Dedifferentiated amniotic fluid mesenchymal stem cell (primary cell): ENCODE results near the gene YPEL1.
"Not testable (repeated sequence)": the region's sequence is repeated elsewhere in the genome, so short reads cannot be mapped to it uniquely, and the experiment has no call there.

Source experiments
- DNase-seq: peaks from one replicate; pipeline ENCODE4 v3.0.0-alpha.2; 2016; ENCODE audit errors: extremely low spot score

Gene YPEL1

DNA sequence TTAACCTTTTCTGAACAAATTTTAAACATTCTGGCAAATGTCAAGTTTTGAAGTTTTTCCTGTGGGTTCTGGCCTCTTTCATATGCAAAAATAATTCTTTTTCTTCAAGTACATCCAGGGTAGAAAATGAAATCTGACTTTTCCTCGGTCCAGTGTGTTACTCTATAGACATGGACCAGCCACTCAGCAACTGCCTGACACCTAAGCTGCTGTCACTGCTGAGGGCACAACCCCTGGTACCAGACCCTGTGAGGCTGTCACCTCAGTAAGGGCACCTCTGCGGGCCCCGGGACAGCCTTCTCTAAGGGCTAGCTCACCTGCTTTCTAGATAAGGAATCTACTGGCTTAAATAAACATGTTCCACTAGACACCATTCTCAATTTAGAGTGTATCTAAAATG, 36.0 kb downstream of the YPEL1 start:
- DNase-seq: no peak

DNA sequence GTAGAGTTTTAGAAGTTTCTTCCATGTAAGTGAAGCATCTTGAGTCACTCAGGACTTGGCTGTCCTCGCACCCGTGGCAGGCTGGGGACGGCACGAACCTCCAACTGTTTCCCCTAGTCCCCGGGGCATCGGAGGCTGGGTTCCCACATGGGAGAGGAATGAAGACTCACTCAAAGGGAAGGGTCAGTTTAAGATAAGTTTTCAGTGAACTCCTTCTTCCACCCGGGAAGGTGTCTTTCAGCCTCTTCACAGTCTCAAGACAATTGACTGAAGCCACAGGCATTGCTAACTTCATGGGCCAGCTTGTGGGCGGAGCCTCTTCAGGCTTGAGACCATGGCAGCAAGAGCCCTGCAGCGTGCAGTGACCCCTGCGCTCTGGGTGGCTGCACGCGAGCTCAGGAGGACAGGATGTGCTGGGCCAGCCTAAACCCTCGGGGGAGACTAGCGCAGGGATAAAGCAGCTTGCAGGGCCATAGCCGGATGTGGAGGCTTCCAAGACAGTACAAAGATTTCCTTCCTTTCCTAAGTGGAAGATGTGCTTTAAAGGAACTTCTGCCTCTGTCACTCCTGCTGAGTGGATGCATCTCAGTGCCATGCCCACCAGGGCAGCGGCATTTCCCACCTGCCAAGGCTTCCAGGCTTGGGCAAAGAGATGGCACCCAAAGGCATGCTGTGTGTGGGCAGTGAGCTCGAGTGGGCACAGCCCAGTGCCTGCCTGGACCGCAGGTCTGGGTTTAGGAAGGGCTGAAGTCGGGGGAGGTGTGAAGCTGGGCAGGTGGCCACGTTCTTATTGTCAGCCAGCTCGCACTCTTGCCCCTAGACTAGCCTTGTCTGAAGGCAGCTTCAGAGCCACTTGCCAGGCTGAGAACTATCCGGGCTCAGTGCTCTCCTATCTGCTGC, 36.9 kb downstream of the YPEL1 start:
- peak; percentile 43 for DNase-seq

DNA sequence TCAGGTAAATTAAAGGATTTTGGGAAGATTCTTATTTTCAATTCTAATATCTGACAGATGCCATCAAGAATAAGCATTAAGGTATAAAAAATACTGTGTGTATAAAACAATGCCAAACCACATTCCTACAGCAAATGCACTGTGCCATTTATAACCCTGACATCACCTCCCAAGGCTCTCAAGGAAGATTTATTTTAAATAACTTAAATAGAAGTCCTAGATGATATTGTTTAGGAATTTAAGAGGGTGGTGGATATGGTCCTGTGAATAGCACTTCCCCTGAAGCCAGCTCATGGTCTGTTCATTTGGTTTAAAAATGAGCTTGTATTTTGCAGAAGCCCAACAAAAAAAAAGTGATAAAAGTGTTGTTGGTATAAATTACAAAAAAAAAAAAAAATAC, 37.7 kb downstream of the YPEL1 start:
- DNase-seq: peak; percentile 82

DNA sequence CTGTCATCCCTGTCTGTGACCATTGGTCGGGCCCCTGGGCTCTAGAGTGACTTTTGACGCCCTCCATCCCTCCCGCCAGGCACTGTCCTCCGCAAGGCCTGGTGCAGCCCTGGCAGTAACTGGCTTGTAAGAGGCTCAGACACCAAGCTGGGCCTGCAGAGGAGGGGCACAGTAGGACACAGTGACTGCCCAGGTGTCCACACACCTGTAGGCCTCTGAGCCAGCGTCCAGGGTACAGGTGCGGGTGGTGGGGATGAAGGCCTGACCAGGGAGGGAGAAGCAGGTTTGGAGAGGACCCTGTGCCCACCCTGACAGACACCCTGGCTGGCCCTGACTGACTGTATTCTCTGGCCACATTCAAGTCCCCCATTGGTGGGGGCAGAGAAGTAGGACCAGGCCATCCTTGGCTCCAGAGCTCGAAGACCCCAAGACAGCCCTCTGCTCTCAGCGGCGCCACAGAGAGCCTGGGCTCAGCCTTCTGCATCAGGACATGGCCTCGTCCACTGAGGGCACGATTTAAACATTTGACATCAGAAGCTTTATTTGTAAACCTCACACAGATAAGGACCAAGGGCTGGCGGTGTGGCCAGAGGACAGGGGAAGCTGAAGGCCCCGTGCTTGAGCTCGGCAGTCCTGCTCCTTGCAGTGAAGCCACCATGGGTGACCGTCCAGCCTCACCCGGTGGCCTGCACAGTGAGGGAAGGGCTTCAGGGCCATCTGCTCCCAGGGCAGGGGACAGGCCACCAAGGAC, 38.4 kb downstream of the YPEL1 start:
- DNase-seq: no peak

DNA sequence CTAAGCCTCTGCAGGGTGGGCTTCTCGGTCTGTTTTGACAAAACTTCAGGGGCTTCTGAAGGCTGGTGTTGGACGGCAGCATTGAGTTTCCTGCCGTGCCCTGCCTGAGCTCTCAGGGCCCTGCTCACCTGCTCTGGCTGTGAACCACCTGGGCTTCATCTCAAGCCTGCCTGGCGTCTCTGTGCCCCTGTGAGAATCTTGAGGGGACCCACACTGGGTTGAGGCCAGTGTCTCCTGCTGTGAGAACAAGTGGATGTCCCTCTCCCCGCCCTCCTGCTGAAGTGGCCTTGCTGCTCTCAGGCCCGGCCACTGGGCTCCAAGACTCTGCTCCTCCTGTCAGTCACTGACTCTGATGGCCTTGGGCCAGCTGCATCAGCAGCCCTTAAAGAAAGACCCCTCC, 39.5 kb downstream of the YPEL1 start:
- no peak for DNase-seq

DNA sequence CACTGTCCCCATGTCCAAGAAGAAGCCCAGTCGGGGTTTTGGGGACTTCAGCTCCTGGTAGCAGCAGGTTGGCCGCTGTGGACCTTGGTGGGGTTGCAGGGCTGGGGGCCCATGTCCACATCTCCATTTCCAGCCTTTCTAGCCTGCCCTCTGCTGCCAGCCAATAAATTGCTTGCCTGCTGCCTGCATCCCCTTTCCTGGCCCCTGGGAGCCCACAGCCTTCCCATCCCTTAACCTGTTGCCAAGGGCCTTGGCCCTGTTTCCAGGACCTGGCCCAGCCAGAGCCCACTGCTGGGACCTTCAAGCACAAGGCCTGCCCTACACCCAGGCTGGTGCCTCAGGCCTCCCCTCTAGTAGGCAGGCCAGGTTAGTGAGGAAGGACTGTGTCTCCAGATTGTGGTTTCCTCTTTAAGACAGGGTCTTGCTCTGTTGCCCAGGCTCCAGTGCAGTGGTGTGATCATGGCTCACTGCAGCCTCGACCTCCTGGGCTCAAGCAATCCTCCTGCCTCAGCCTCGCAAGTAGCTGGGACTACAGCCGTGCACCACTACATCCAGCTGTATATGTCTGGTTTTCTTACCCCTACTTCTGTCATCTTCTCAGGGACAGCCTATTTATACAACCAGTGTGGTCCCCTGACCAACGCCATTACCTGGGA, 40.0 kb downstream of the YPEL1 start:
- DNase-seq: no peak

DNA sequence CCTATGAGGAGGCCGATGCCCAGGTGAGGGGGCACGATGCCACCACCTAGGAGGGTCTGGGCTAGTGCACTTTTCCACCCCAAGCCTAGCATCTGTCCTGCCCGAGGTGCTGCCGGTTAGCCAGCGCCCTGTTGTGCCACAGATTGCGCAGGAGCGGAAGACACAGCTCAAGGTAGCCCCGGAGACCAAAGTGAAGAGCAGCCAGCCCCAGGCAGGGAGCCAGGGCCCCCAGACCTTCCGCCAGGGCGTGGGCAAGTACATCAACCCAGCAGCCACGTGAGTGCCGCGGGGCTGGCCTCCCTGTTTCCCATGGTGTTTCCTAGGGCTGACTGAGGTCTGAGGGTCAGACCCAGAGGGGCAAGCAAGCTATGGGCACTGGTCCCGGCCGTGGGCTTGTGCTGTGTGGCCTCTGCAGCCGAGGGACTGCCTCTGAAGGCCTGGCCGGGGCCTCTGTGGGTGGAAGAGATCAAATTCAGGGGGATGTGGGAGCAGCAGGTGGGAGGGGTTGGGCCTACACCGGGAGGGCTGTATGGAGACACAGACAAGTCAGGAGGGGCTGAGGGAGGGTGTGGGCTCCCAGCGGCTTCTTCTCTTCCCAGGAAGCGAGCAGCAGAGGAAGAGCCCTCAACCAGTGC, 40.7 kb downstream of the YPEL1 start:
- no peak for DNase-seq

DNA sequence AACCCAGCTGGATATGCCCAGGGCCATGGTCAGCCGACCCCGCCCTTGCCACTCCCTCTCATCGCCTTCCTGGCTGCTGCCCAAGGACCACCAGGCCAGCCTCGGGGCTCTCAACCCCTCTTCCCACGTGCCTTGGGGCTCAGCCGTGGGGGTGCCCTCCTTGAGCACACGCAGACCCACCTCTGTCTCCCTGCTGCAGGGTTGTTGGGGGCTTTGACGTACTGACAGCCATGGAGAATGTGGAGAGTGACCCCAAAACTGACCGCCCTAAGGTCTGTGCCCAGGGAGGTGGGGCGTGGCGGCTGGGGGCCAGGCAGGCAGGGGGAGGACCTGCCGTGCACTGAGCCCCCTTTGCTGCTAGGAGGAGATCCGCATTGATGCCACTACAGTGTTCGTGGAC, 41.2 kb downstream of the YPEL1 start:
- DNase-seq: no peak

DNA sequence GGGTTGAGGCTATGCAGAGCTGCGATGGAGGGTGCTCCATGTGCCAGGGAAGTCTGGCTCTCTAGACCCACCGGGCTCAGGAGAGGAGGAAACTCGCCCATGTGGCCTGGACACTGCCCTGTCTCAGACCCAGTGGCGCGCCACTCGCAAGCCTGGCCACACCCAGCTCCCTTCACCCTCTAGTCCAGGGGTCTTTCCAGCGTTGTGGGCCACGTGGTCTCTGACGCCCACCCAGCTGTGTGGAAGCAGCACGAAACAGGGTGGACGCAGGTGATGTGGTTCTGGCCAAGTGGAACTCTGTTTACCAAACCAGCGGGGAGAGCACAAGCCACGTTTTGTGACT, 41.6 kb downstream of the YPEL1 start:
- DNase-seq: no peak

DNA sequence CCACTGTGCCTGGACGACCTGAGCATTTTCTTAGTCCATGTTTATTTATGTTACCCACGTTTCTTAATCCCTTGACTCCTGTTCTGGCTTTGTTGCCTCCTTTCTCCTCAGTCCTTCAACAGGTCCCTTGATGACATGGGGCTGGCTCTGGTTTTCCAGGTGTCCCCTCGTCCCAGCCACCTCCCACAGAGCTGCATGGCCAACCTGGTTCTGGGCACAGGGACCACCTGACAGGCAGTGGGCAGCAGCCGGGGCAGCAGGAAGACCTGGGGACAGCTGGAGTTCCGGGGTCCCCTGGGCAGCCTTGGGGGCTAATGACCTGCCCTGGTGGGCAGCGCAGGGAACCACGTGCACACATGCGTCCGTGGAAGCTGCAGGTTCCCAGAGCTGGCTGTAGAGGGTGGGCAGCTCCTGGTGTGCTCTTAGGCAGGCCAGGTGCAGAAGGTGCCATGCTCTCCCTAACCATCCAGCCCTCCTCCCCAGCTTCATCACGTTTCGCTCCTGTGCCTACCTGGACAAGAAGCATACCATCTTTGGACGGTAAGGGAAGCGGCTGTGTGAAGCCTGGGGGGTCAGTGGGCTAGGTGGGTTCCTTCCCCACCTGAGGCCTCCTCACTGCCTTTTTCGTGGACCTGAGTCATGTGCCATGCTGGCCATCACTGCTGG, 42.1 kb downstream of the YPEL1 start:
- DNase-seq: no peak

DNA sequence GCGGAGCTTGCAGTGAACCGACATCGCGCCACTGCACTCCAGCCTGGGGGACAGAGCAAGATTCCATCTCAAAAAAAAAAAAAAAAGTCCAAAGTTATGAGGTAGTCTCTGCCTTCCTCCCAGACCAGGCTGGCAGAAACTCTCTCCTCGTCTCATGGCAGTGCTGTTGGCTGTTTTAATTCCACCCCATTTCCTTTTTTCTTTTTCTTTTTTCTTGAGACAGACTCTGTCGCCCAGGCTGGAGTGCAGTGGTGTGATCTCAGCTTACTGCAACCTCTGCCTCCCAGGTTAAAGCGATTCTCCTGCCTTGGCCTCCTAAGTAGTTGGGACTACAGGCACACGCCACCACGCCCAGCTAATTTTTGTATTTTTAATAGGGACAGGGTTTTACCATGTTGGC, 42.7 kb downstream of the YPEL1 start:
- DNase-seq: not testable (repeated sequence)

DNA sequence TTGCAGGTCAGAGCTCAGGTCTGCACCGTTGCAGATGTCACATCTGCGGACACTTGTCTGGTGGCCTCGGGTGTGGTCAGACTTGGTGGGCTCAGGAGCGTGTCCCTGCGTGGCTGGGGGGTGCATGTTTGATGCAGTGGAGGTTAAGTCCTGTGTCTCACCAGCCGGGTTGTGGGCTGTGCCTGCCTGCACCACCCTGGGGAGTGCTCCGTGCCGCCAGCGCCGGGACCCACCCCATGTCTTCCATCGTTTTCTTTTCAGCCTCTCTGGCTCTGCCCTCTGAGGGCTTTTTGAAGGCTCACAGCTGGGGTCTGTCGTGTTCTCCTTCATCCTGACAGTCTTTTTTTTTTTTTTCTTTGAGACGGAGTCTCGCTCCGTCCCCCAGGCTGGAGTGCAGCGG, 43.8 kb downstream of the YPEL1 start:
- DNase-seq: no peak

DNA sequence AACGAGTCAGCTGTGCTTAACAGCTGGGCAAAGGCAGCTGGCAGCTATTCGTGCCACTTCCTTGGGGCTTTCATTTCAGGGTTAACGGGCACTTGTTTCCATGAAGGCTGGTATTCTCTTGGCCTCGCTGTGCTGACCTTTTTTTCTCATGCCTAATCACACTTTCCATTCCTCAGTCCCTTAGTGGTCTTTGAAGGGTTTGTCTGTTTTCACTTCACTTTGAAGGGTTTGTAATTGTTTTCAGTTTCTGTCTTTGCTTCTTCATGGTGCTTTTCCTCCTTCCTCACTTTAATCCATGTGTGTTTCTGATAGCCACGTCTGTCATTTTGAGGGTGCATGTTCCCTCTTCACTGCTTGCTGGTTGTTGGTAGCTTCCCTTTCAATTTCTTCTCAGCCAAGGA, 45.2 kb downstream of the YPEL1 start:
- no peak for DNase-seq

DNA sequence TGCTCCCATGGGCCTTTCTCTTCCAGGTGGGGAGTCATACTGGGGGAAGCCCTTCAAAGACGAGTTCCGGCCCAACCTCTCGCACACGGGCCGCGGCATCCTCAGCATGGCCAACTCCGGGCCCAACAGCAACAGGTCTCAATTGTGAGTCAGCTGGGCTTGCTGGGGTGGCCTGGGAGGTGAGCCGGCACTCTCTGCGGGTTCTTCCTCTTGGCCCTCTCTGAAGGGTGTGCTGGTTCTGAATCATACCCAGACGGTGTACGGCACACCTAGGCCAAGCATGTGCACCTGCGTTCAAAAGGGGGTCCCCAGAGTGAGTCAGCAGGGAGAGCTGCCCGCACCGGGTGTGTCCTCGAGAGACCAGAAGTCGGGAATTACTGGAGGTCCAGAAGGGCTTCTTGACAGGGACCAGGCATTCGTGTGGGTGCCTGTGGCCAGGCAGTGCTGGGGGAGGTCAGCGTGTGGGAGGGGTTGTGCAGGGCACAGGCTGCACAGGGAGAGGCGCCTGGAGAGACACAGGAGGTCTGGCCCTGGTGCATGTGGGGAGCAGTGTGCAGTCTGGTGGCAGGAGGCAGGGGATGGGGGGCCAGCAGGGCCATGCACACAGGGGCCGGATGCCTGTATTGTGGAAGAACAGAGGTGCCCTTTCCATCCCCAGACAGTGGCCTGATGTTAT, 46.8 kb downstream of the YPEL1 start:
- no peak for DNase-seq

DNA sequence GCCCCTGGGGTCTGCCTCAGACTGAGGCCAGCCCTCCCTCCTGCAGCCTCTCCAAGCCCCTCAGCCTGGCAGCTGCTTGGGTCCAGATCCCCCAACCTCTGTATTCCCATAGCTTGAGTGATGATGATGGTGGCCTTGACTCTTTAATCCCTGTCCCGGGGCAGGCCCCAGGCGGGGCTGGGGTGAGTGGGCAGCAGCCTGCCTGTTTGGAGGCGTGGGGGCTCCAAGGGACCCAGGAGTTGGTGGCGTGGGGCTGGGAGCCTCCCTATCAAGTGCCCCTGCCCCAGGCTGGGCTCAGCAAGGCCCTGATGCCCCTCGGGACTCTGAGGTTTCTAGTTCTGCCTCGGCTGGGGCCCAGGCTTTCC, 47.3 kb downstream of the YPEL1 start:
- DNase-seq: no peak

DNA sequence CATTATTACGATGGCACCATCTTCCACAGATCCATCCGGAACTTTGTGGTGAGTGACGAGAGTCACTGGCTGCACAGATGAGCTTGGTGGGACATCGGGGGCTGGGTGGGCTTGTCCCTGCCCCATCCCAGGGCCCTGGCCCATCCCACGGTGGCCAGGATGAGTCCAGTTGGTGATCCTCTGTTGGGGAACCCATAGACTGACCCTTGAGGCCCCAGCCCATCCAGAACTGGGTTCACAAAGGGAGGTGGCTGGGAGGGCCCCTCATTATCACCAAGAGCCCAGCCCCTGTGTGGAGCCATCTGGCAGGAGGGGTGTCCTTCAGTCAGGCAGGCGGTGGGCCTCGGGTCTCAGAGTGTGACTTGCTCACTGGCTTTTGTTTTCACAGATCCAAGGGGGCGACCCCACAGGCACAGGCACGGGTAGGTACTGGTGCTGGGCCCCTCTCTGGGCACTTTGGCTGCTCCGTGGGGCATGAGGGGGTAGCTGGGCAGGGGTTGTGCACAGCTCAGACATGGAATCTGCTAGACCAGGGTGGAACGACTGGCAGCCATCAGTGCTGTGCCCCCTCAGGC, 47.8 kb downstream of the YPEL1 start:
- DNase-seq: no peak

DNA sequence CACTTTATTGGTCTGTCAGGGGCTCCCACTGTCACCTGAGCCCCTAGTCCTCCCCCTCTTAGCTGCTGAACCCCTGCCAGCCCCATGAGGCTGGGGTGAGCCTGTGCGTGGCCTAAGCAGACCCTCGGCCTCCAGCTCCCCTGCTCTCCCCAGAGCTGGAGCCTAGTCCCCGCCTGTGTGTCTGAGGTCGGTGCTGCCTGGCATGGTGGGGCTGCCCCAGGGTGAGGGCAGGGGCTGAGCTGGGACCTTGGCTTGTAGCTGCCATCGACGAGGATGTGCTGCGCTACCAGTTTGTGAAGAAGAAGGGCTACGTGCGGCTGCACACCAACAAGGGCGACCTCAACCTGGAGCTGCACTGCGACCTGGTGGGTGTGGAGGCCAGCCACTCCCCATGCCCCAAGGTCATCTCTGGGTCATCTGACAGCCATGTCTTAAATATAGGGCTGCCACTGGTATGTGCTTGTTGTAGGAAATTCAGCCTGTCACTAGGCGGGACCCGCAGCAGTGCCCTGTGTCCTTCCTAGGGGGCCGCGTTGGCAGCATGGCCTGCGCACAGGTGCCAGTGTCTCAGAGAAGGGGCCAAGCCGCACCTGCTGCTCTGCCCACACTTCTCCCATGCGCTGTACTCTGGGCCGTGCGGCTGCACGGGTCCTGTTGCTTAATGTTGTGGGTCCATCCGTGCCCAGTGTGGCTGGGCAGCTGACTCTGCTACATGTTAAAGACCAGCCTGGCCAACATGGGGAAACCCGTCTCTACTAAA, 48.8 kb downstream of the YPEL1 start:
- no peak for DNase-seq

DNA sequence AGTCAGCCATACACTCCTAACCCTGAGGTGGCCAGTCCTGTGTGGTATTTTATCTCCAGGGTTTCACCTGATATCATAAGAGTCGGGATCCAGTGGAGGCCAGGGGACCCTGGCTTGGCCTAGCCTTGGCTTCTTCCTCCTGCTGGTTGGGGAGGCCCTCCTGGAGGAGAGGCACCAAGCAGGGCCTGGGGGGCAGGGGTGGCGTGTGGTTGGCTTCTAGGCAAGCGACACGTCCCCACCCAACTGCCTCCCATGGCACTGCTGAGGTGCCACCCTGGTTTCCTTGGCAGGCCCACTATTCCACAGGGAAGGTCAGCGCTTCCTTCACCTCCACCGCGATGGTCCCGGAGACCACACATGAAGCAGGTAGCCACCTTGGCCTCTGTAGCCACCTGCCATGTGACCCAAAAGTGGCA, 49.4 kb downstream of the YPEL1 start:
- no peak for DNase-seq

DNA sequence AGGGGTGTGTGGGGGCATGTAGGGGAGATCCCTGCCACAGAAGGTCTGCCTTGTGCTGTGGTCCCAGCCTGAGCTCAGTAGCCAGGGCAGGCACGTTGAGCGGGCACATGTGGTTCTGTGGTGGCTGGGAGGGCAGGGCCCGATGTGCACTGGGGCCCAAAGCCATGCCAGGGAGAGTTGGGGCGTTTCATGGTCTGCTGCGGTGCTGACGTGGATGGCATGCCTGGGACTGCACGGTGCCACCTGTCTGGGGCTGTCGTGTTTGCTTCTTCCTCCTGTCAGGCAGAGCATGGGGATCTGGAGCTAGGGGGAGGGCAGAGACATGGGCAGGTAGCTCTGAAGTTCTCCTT, 50.5 kb downstream of the YPEL1 start:
- DNase-seq: no peak

DNA sequence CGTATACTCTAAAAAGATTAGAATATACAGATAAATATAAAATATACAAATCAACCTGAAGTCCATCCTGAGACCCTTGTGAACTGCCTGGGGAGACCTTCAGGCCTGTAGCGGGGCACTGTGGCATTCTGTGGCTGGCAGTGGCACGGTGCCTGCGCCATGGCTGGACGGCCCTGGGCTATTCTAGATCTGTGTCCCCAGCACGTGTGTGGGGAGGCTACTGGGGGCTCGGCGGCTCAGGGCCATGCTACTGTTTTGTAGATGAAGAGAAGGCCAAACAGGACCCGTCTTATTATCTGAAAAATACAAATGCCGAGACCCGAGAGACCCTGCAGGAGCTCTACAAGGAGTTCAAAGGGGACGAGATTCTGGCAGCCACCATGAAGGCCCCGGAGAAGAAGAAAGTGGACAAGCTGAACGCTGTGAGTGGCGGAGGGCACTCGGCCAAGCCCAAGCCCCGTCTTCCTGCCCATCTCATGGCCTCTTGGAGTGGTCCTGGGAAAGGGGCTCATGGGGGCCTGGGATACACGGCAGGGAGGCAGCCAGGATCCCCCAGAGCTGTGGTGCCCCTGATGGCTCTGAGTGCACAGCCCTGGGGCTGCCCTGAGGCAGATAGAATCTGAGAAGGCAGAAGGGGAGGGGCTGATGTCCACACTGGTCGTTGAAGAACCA, 51.0 kb downstream of the YPEL1 start:
- DNase-seq: no peak
